Measurements from ENCODE around the gene TEC. TPM values are rescaled to one million over a fixed set of nuclear protein-coding genes. Genes with fewer than 3 reads are reported as not detected.

Gene TEC
- total RNA-seq, 2 experiments from 2014 or later: 2.8 TPM

- Mint-ChIP-seq H3K36me3 (ENCODE audit: low read depth) (peaks cover 58% of the 10 kb centered on the region), H3K27me3 (no peaks in the 10 kb centered on the region), H3K9me3 (no peaks in the 10 kb centered on the region), H3K4me3 (peak overlapping the region; percentile 94), H3K27ac (peak overlapping the region; percentile 88), H3K4me1 (ENCODE audit: low read depth) (peaks cover 82% of the 10 kb centered on the region)
- H3K27ac ChIP-seq (ENCODE audit: low read depth in 1 of 2, low read length in 2 of 2): peak overlapping the region; percentile 65 to 72
- POLR2A ChIA-PET: interaction anchor here (0.7 to 5.8 kb wide), 3 partner anchors 7 to 146 kb away, joined by 3 to 125 read pairs (median 3); no protein-coding TSS in a partner anchor
- TF ChIP-seq CTCF (IDR thresholded peaks at IDR 0.05): no peak
- CTCF ChIA-PET: interaction anchor here (0.5 to 5.2 kb wide), 4 partner anchors 8 to 658 kb away, joined by 3 to 70 read pairs (median 3); partner anchors contain the start of gene SLAIN2
- intact Hi-C loops (cut with DNase I, micrococcal nuclease): loop anchor here (10.0 kb wide), 4 partner anchors 143 to 773 kb away; partner anchors contain the start of genes NFXL1 (in 1 of the 2), OCIAD2 (in 1 of the 2) and SLAIN2 (in 1 of the 2)
- DNase-seq: peak in 1 of 14 experiments; percentile 38
- H3K4me1 ChIP-seq (ENCODE audit: insufficient read depth, low read length): peaks cover 73% of the 10 kb centered on the region
- peak overlapping the region; percentile 65 for H3K4me3 ChIP-seq (ENCODE audit: low read length)
- peaks cover 8% of the 10 kb centered on the region for H3K36me3 ChIP-seq (ENCODE audit: insufficient read depth, low read length)
- no peak for ATAC-seq (ENCODE audit: poor library complexity)
- H3K9me3 ChIP-seq (ENCODE audit: control insufficient read depth in 1 of 2, insufficient read depth in 1 of 2, low read length in 2 of 2): no peaks in the 10 kb centered on the region
- H3K27me3 ChIP-seq (ENCODE audit: control insufficient read depth in 1 of 2, insufficient read depth in 2 of 2, low read length in 2 of 2): no peaks in the 10 kb centered on the region
Observed at GRCh38 chr4:48131736-48132135, 137.9 kb downstream of the TEC start.

- H3K4me3 ChIP-seq (ENCODE audit: low read length): peak overlapping the region; percentile 65
- CTCF ChIA-PET: interaction anchor here (1.6 to 5.2 kb wide), 2 partner anchors 10 to 20 kb away, joined by 9 to 70 read pairs; no protein-coding TSS in a partner anchor
- POLR2A ChIA-PET: interaction anchor here (0.6 to 5.8 kb wide), 5 partner anchors 8 to 650 kb away, joined by 3 to 125 read pairs (median 4); no protein-coding TSS in a partner anchor
- peak overlapping the region; percentile 94 for H3K4me3 Mint-ChIP-seq
- H3K36me3 ChIP-seq (ENCODE audit: insufficient read depth, low read length): peaks cover 8% of the 10 kb centered on the region
- no peaks in the 10 kb centered on the region for H3K27me3 ChIP-seq (ENCODE audit: control insufficient read depth in 1 of 2, insufficient read depth in 2 of 2, low read length in 2 of 2)
- no peak for TF ChIP-seq CTCF (IDR thresholded peaks at IDR 0.05)
- intact Hi-C loops (cut with DNase I, micrococcal nuclease): loop anchor here (10.0 kb wide), 4 partner anchors 145 to 775 kb away; partner anchors contain the start of genes NFXL1 (in 1 of the 2), OCIAD2 (in 1 of the 2) and SLAIN2 (in 1 of the 2)
- peak overlapping the region; percentile 88 for H3K27ac Mint-ChIP-seq
- DNase-seq: no peak
- H3K27me3 Mint-ChIP-seq: no peaks in the 10 kb centered on the region
- H3K9me3 Mint-ChIP-seq: no peaks in the 10 kb centered on the region
- peak overlapping the region; percentile 65 to 68 for H3K27ac ChIP-seq (ENCODE audit: low read depth in 1 of 2, low read length in 2 of 2)
- peaks cover 83% of the 10 kb centered on the region for H3K4me1 Mint-ChIP-seq (ENCODE audit: low read depth)
- peaks cover 63% of the 10 kb centered on the region for H3K36me3 Mint-ChIP-seq (ENCODE audit: low read depth)
- H3K4me1 ChIP-seq (ENCODE audit: insufficient read depth, low read length): peaks cover 68% of the 10 kb centered on the region
- no peak for ATAC-seq (ENCODE audit: poor library complexity)
- no peaks in the 10 kb centered on the region for H3K9me3 ChIP-seq (ENCODE audit: control insufficient read depth in 1 of 2, insufficient read depth in 1 of 2, low read length in 2 of 2)
Observed at GRCh38 chr4:48130100-48130499, 139.5 kb downstream of the TEC start.

GRCh38 chr4:48129307-48130014 lies 140.2 kb downstream of the TEC start:
- TF ChIP-seq CTCF (IDR thresholded peaks at IDR 0.05): no peak
- no peaks in the 10 kb centered on the region for H3K9me3 Mint-ChIP-seq
- Histone ChIP-seq H3K36me3 (ENCODE audit: insufficient read depth, low read length) (peaks cover 14% of the 10 kb centered on the region), H3K27me3 (ENCODE audit: control insufficient read depth in 1 of 2, insufficient read depth in 2 of 2, low read length in 2 of 2) (no peaks in the 10 kb centered on the region), H3K4me3 (ENCODE audit: low read length) (peak overlapping the region; percentile 65), H3K9me3 (ENCODE audit: control insufficient read depth in 1 of 2, insufficient read depth in 1 of 2, low read length in 2 of 2) (no peaks in the 10 kb centered on the region), H3K4me1 (ENCODE audit: insufficient read depth, low read length) (peaks cover 67% of the 10 kb centered on the region), H3K27ac (ENCODE audit: low read depth in 1 of 2, low read length in 2 of 2) (peak overlapping the region; percentile 65 to 68)
- H3K27me3 Mint-ChIP-seq: no peaks in the 10 kb centered on the region
- H3K4me1 Mint-ChIP-seq (ENCODE audit: low read depth): peaks cover 83% of the 10 kb centered on the region
- peaks cover 67% of the 10 kb centered on the region for H3K36me3 Mint-ChIP-seq (ENCODE audit: low read depth)
- CTCF ChIA-PET: interaction anchor here (1.6 to 5.2 kb wide), 2 partner anchors 11 to 20 kb away, joined by 9 to 70 read pairs; no protein-coding TSS in a partner anchor
- H3K27ac Mint-ChIP-seq: peak overlapping the region; percentile 88
- peak overlapping the region; percentile 94 for H3K4me3 Mint-ChIP-seq
- peak in 8 of 14 experiments; percentile 18 to 48 (median 39) for DNase-seq
- ATAC-seq (ENCODE audit: poor library complexity): no peak
- POLR2A ChIA-PET: interaction anchor here (0.6 to 5.8 kb wide), 4 partner anchors 9 to 651 kb away, joined by 3 to 125 read pairs (median 6); no protein-coding TSS in a partner anchor
- intact Hi-C loops (cut with DNase I, micrococcal nuclease): loop anchor here (10.0 kb wide), 4 partner anchors 145 to 775 kb away; partner anchors contain the start of genes NFXL1 (in 1 of the 2), OCIAD2 (in 1 of the 2) and SLAIN2 (in 1 of the 2)
